HUES6 (cell line): ENCODE results near the gene RALA.

Experiments
- H3K27ac ChIP-seq: 2 replicates; pipeline ENCODE4 v1.7.0; 2013; ENCODE audit warnings: low read depth, mild to moderate bottlenecking, low read length, inconsistent platforms
- H3K27me3 ChIP-seq: 2 replicates; pipeline ENCODE4 v1.6.1; 2013; ENCODE audit warnings: low read length; ENCODE audit not compliant: control insufficient read depth, insufficient read depth
- H3K36me3 ChIP-seq: 2 replicates; pipeline ENCODE4 v1.6.1; 2013; ENCODE audit warnings: low read length; ENCODE audit not compliant: control insufficient read depth, insufficient read depth
- H3K4me1 ChIP-seq: 2 replicates; pipeline ENCODE4 v1.6.1; 2013; ENCODE audit warnings: low read length; ENCODE audit not compliant: control insufficient read depth, insufficient read depth
- H3K4me3 ChIP-seq: 2 replicates; pipeline ENCODE4 v1.5.1; 2013; ENCODE audit warnings: low read depth, low read length
- H3K9ac ChIP-seq: one replicate; pipeline ENCODE4 v1.6.1; 2013; ENCODE audit warnings: mild to moderate bottlenecking, low read length
- H3K9me3 ChIP-seq: 2 replicates; pipeline ENCODE4 v1.6.1; 2013; ENCODE audit warnings: low read depth, low read length; ENCODE audit not compliant: control insufficient read depth, insufficient read depth

Gene RALA

GRCh38 chr7:39614299-39614698, 9.1 kb upstream of the RALA start:
- 0 out of 2 replicates have a peak, but pooled peaks cover 3% of the 10 kb centered on the region for H3K4me1 ChIP-seq
- H3K27ac ChIP-seq: no peak overlapping the region
- no peak overlapping the region for H3K9ac ChIP-seq
- H3K27me3 ChIP-seq: peaks cover 12% of the 10 kb centered on the region
- no peak overlapping the region for H3K4me3 ChIP-seq
- H3K9me3 ChIP-seq: no peaks in the 10 kb centered on the region
- H3K36me3 ChIP-seq: no peaks in the 10 kb centered on the region

- H3K9ac ChIP-seq: no peak overlapping the region
- no peaks in the 10 kb centered on the region for H3K36me3 ChIP-seq
- peaks cover under 1% of the 10 kb centered on the region; the same call in 1 of the 2 replicates for H3K27me3 ChIP-seq
- no peaks in the 10 kb centered on the region for H3K9me3 ChIP-seq
- no peak overlapping the region for H3K4me3 ChIP-seq
- no peaks in the 10 kb centered on the region for H3K4me1 ChIP-seq
- no peak overlapping the region for H3K27ac ChIP-seq
These were observed 7.9 kb upstream of the RALA start for GRCh38 chr7:39615350-39615975.

DNA sequence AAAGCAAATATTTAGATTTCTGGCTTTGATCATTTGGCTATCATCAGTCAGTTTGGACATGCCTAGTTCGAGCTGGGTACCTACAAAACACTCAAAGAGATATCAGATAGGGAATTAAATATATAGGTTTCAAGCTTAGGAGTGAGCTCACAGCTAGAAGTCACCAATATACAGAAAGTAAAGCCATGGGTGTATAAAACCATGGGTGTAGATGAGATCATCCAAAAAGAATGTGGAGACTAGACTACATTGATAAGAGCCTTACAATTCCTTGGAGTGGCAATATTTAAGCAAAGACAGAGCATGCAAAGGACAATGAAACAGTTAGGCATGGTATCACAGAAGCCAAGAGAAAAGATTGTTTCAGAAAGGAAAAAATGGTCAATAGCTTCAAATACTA, 7.2 kb upstream of the RALA start:
- Histone ChIP-seq H3K4me1 (no peaks in the 10 kb centered on the region), H3K4me3 (no peak overlapping the region), H3K9me3 (no peaks in the 10 kb centered on the region), H3K27ac (no peak overlapping the region), H3K9ac (no peak overlapping the region), H3K27me3 (no peaks in the 10 kb centered on the region), H3K36me3 (no peaks in the 10 kb centered on the region)

DNA sequence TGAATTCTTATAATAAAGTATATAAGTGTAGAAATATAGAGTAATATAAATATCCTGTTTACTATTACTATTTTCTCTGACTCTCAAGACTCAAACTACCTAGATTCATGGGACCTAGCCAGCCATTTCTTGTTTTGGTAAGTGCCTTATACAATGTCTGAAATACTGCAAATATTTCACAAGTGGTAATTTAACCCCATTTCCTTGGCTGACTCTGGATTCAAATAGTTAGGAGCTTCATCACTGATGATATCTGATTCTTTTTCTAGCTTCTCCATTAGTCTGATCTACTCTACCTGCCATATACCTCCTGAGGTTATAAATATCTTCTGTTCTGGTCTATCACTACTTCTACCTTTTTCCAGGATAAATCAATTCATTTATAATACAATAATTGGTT, 6.4 kb upstream of the RALA start:
- Histone ChIP-seq H3K27ac (no peak overlapping the region), H3K36me3 (no peaks in the 10 kb centered on the region), H3K4me3 (no peak overlapping the region), H3K4me1 (peaks cover under 1% of the 10 kb centered on the region; the same call in 1 of the 2 replicates), H3K27me3 (no peaks in the 10 kb centered on the region), H3K9ac (no peak overlapping the region), H3K9me3 (no peaks in the 10 kb centered on the region)

DNA sequence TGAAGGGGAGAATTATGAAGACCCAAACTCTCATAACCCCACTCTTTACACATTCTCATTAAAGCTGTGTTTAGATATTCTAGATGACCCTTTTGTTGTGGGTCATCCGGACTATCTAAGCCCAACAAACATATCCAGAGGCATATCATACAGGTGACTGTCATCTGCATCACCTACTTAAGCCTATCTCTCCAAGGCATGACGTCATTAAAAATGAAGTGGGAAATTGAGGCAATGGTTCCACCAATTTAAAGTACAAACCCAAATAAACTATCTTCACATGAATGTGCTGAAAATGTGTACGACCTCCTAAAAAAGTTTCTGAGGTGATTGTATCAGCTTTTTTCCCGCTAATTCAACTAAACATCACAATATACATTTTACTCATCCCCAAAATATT, 4.5 kb upstream of the RALA start:
- Histone ChIP-seq H3K27me3 (no peaks in the 10 kb centered on the region), H3K4me1 (peaks cover 7% of the 10 kb centered on the region; the same call in 1 of the 2 replicates), H3K27ac (no peak overlapping the region), H3K9ac (no peak overlapping the region), H3K36me3 (no peaks in the 10 kb centered on the region), H3K9me3 (no peaks in the 10 kb centered on the region), H3K4me3 (no peak overlapping the region)

DNA sequence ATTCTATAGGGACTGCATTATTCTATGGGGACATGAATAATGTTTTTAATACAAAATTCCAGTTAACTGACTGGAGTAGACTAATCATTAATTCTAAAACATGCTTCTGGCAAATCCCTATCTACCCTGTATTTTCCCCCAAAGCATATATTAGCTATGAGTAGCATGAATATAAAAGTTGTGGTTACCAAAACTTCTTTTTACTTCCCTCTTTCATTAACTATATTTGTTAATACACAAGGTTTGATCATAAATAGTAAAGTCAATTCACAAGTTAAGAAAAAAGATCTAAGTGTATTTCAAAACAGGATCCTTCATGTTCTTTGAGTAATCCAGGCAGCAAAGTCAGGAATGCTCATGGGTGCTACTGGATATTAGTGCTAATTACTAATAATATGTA, 2.9 kb upstream of the RALA start:
- peaks cover 14% of the 10 kb centered on the region for H3K4me1 ChIP-seq
- H3K9me3 ChIP-seq: no peaks in the 10 kb centered on the region
- no peaks in the 10 kb centered on the region for H3K27me3 ChIP-seq
- H3K9ac ChIP-seq: no peak overlapping the region
- H3K27ac ChIP-seq: no peak overlapping the region
- no peaks in the 10 kb centered on the region for H3K36me3 ChIP-seq
- no peak overlapping the region for H3K4me3 ChIP-seq

DNA sequence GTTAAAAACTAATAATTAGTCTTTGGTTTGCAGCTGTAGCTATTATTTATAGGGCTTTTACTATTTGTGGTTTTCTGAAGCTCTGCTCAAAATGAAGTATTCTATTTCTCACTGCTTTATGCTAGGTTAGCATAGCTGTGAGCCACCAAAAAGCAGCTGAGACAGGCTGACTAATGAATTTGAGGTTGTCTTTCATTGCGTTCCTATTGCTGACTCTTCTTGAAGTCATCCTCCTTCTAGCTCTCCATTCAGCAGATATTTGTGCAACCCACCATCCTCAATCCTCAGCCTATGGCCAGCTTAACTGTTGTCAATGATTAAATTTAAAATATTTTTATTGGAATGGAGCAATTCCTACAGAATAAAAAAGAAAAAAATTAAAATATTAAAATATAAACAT, 2.1 kb upstream of the RALA start:
- Histone ChIP-seq H3K9me3 (no peaks in the 10 kb centered on the region), H3K27me3 (no peaks in the 10 kb centered on the region), H3K4me1 (peaks cover 18% of the 10 kb centered on the region), H3K27ac (no peak overlapping the region), H3K36me3 (no peaks in the 10 kb centered on the region), H3K9ac (no peak overlapping the region), H3K4me3 (no peak overlapping the region)

DNA sequence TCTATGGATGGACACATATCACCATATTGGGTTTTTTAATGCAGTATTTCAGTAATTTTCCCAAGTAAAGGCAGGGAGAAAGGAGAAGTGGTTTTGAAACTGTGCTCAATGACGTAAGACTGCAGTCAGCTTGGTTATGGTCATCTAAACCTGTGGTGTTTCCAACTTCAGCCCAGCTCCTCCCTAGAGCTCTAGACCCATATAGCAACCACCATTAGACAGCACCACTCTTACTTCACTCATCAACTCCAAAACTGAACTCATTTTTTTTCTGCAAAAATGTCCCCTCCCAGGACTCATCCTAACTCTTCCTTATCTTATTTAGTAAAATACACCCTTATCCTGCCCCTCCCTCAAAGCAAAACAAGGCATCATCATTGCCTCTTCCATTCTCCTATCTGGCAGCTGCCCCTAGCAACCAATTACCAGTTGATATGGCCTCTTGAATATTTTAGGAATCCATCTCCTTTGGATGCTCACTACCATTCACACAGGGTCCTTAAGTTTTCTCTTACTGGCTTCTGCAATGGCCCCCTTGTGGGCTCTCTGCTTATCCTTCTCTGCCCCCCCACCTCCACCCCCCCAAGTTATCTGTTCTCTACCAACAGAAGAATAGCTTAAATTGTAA, 1.5 kb upstream of the RALA start:
- Histone ChIP-seq H3K4me3 (peak overlapping the region; percentile 75), H3K27ac (no peak overlapping the region), H3K9ac (no peak overlapping the region), H3K36me3 (no peaks in the 10 kb centered on the region), H3K4me1 (peaks cover 24% of the 10 kb centered on the region), H3K9me3 (no peaks in the 10 kb centered on the region), H3K27me3 (no peaks in the 10 kb centered on the region)

GRCh38 chr7:39622609-39623008, 763 bp upstream of the RALA start:
- Histone ChIP-seq H3K4me3 (peak overlapping the region; percentile 75), H3K4me1 (peaks cover 29% of the 10 kb centered on the region), H3K36me3 (no peaks in the 10 kb centered on the region), H3K27me3 (no peaks in the 10 kb centered on the region), H3K9ac (peak overlapping the region; percentile 86), H3K27ac (peak overlapping the region; percentile 95), H3K9me3 (no peaks in the 10 kb centered on the region)

DNA sequence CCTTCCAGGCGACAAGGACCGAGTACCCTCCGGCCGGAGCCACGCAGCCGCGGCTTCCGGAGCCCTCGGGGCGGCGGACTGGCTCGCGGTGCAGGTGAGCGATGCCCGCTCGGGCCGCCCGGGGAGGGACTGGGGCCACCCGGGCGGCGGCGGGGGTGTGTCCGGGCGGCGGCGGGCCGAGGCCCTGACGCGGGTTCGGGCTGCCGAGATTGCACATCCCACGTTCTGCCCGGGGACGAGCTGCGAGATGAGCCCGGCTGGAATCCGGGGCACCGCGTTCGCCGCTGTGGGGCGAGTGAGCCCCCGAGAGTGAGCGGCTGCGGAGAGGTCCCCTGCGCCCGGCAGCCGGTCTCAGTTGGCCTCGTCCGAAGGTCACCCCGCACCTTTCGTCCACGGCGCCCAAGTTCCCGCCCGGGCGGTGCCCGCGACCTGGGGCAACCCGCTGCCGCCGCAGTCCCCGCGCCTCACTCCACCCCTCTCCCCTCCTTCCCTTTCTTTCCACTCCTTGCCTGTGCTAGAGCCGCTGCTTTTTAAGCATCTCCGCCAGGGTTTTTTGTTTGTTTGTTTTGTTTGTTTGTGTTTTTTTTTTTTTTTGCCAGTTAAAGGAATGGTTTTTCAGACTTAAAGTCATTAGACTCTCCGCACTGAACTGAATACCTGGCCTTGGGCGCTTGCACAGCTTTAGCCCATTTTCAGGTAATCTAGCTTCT, 515 bp downstream of the RALA start:
- Histone ChIP-seq H3K36me3 (peaks cover under 1% of the 10 kb centered on the region; the same call in 1 of the 2 replicates), H3K4me1 (peaks cover 35% of the 10 kb centered on the region), H3K27me3 (no peaks in the 10 kb centered on the region), H3K27ac (peak overlapping the region; percentile 95), H3K9me3 (no peaks in the 10 kb centered on the region), H3K4me3 (peak overlapping the region; percentile 75), H3K9ac (peak overlapping the region; percentile 86)

- Histone ChIP-seq H3K36me3 (peaks cover 4% of the 10 kb centered on the region; the same call in 1 of the 2 replicates), H3K9me3 (no peaks in the 10 kb centered on the region), H3K4me1 (peaks cover 35% of the 10 kb centered on the region), H3K27ac (no peak overlapping the region), H3K4me3 (peak overlapping the region; percentile 75), H3K27me3 (no peaks in the 10 kb centered on the region), H3K9ac (peak overlapping the region; percentile 86)
These were observed 1.1 kb downstream of the RALA start for GRCh38 chr7:39624442-39624807.
